Measurements from ENCODE around the gene KCTD16.

- no peak for TF ChIP-seq CTCF (IDR thresholded peaks at IDR 0.05 in 8 of 11, conservative IDR thresholded peaks at IDR 0.05 in 3 of 11)
- TF ChIP-seq POLR2A (IDR thresholded peaks at IDR 0.05), result no peak
Measured at GRCh38 chr5:144395704-144396103, 225.0 kb downstream of the KCTD16 start.
